ENCODE measurements around the gene SIK2. TPM values are rescaled to one million over a fixed set of nuclear protein-coding genes. Genes with fewer than 3 reads are reported as not detected.

The SIK2 gene
- total and polyA plus RNA-seq, 2 donors (not counting 3 experiments of a cell fraction or from before 2014, with no cell fraction given) = 14.6 to 17.1 TPM

DNA sequence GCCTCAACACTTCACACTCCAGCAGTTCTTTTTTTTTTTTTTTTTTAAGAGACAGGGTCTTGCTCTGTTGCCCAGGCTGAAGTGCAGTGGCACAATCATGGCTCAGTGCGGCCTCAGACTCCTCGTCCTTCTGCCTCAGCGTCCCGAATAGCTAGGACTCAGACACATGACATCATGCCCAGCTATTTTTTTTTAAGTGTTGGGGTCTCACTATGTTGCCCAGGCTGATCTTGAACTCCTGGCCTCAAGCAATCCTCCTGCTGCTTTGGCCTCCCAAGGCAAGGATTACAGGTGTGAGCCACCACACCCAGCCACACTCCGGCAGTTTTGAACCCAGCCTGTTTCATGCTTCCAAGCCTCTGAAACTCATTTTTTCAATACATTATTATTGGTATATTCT lies 160.3 kb downstream of the SIK2 start:
- H3K79me2 ChIP-seq (ENCODE audit: control insufficient read depth, insufficient read depth, low read length) = peaks cover 12% of the 10 kb centered on the region
- TF ChIP-seq FOS (IDR thresholded peaks at IDR 0.05; ENCODE audit: borderline replicate concordance, insufficient read depth, low read length) (no peak), MYC (IDR thresholded peaks at IDR 0.05; ENCODE audit: low read depth, low read length) (no peak), JUN (IDR thresholded peaks at IDR 0.05; ENCODE audit: borderline replicate concordance, insufficient read depth, insufficient read length, low read depth) (no peak), POLR2A (IDR thresholded peaks at IDR 0.05; ENCODE audit: low read depth, low read length) (no peak), EZH2 (IDR thresholded peaks at IDR 0.05; ENCODE audit: borderline replicate concordance, low read depth, low read length, severe bottlenecking) (no peak), POLR2AphosphoS5 (IDR thresholded peaks at IDR 0.05; ENCODE audit: insufficient read depth, low read depth, low read length) (no peak), GATA2 (IDR thresholded peaks at IDR 0.05; ENCODE audit: insufficient read depth, insufficient read length, low read depth, low read length) (no peak)
- TF ChIP-seq, protein P1, sequence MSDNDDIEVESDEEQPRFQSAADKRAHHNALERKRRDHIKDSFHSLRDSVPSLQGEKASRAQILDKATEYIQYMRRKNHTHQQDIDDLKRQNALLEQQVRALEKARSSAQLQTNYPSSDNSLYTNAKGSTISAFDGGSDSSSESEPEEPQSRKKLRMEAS (IDR thresholded peaks at IDR 0.05; ENCODE audit: insufficient read depth, insufficient read length) = no peak
- TF ChIP-seq, protein P2, sequence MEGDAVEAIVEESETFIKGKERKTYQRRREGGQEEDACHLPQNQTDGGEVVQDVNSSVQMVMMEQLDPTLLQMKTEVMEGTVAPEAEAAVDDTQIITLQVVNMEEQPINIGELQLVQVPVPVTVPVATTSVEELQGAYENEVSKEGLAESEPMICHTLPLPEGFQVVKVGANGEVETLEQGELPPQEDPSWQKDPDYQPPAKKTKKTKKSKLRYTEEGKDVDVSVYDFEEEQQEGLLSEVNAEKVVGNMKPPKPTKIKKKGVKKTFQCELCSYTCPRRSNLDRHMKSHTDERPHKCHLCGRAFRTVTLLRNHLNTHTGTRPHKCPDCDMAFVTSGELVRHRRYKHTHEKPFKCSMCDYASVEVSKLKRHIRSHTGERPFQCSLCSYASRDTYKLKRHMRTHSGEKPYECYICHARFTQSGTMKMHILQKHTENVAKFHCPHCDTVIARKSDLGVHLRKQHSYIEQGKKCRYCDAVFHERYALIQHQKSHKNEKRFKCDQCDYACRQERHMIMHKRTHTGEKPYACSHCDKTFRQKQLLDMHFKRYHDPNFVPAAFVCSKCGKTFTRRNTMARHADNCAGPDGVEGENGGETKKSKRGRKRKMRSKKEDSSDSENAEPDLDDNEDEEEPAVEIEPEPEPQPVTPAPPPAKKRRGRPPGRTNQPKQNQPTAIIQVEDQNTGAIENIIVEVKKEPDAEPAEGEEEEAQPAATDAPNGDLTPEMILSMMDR (IDR thresholded peaks at IDR 0.05; ENCODE audit: extremely low read depth in 1 of 2, insufficient read depth in 1 of 2, low read depth in 1 of 2, low read length in 2 of 2) = no peak
- peaks cover 15% of the 10 kb centered on the region for H3K4me1 ChIP-seq (ENCODE audit: control insufficient read depth, extremely low read depth, insufficient read depth, low read length)
- no peak overlapping the region for H3K4me3 ChIP-seq (replicated peaks in 1 of 3; ENCODE audit: insufficient read depth in 1 of 3, low read depth in 1 of 3, low read length in 3 of 3)
- H2AFZ ChIP-seq (ENCODE audit: low read depth, low read length) = no peak overlapping the region
- peaks cover 6 to 17% of the 10 kb centered on the region in 2 experiments for H3K36me3 ChIP-seq (ENCODE audit: control insufficient read depth in 2 of 2, extremely low read depth in 1 of 2, insufficient read depth in 2 of 2, low read length in 2 of 2)
- no peaks in the 10 kb centered on the region for H3K9me3 ChIP-seq (replicated peaks; ENCODE audit: control insufficient read depth, insufficient read depth, low read length)
- no peaks in the 10 kb centered on the region for H4K20me1 ChIP-seq (replicated peaks; ENCODE audit: control insufficient read depth, extremely low read depth, insufficient read depth, low read length)
- no peak overlapping the region for H3K9ac ChIP-seq (replicated peaks; ENCODE audit: extremely low read depth, insufficient read depth, low read length)
- H3K9me1 ChIP-seq (replicated peaks; ENCODE audit: control insufficient read depth, extremely low read depth, insufficient read depth, low read length) = no peaks in the 10 kb centered on the region
- FAIRE-seq (no peak), DNase-seq (ENCODE audit: low read depth, low spot score) (no peak)
- H3K4me2 ChIP-seq (ENCODE audit: insufficient read depth, low read length) = no peak overlapping the region
- no TSS peak for BruUV-seq (replicated peaks)
- H3K27ac ChIP-seq (ENCODE audit: insufficient read depth, low read depth, low read length) = no peak overlapping the region
- CTCF ChIA-PET = interaction anchor here (1.0 to 6.9 kb wide), 4 partner anchors 9 to 158 kb away, joined by 3 to 82 read pairs (median 7); no protein-coding TSS in a partner anchor
- POLR2A ChIA-PET = no interaction called here
- no peaks in the 10 kb centered on the region for H3K27me3 ChIP-seq (ENCODE audit: control insufficient read depth in 2 of 2, insufficient read depth in 2 of 2, low read length in 2 of 2)
- intact Hi-C loops (cut with micrococcal nuclease) = no loop called here
- dilution Hi-C loops (cut with MboI; ENCODE audit: extremely low pct_ligation_motif_present, low sequenced_read_pairs) = no loop called here
